ENCODE measurements around the gene TACO1.
A peak's percentile ranks its signal among the peaks of the same experiment; 100 is the strongest.

TACO1 gene

DNA sequence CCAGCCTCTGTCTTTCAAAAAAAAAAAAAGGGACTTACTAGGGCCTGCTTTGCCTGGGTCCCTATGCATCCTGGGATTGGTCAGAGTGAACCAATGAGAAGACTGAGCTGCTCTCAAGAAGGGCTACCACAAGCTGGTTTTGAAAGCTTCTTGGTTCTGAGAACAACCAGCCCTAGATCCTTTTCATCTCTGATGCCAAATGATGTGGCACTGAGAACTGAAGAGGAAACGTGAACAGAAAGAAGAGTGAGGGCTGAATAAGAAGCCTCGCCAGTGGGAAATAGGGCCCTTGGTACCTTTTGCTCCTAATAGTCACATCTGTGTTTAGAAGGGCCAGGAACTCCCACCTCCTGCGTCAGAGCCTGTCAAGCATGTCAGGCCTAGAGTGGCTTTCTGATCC, 10.7 kb downstream of the TACO1 start:
- H3K4me3 ChIP-seq (ENCODE audit: low read depth, low read length) = no peak overlapping the region
- peak; percentile 15 for DNase-seq (ENCODE audit: low read depth)
- TF ChIP-seq, protein P1, sequence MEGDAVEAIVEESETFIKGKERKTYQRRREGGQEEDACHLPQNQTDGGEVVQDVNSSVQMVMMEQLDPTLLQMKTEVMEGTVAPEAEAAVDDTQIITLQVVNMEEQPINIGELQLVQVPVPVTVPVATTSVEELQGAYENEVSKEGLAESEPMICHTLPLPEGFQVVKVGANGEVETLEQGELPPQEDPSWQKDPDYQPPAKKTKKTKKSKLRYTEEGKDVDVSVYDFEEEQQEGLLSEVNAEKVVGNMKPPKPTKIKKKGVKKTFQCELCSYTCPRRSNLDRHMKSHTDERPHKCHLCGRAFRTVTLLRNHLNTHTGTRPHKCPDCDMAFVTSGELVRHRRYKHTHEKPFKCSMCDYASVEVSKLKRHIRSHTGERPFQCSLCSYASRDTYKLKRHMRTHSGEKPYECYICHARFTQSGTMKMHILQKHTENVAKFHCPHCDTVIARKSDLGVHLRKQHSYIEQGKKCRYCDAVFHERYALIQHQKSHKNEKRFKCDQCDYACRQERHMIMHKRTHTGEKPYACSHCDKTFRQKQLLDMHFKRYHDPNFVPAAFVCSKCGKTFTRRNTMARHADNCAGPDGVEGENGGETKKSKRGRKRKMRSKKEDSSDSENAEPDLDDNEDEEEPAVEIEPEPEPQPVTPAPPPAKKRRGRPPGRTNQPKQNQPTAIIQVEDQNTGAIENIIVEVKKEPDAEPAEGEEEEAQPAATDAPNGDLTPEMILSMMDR (IDR thresholded peaks at IDR 0.05; ENCODE audit: insufficient read depth, low read depth, low read length, missing control alignments) = no peak

- no peak for DNase-seq (ENCODE audit: low read depth)
- no peak overlapping the region for H3K4me3 ChIP-seq (ENCODE audit: low read depth, low read length)
- TF ChIP-seq, protein P1 (IDR thresholded peaks at IDR 0.05; ENCODE audit: insufficient read depth, low read depth, low read length, missing control alignments) = no peak
These were observed 13.0 kb downstream of the TACO1 start for GRCh38 chr17:63613663-63614062.

GRCh38 chr17:63621229-63621683, 20.6 kb downstream of the TACO1 start:
- no peak for DNase-seq (ENCODE audit: low read depth)
- peak overlapping the region; percentile 69 for H3K4me3 ChIP-seq (ENCODE audit: low read depth, low read length)
- TF ChIP-seq, protein P1 (IDR thresholded peaks at IDR 0.05; ENCODE audit: insufficient read depth, low read depth, low read length, missing control alignments) = no peak

- H3K4me3 ChIP-seq (ENCODE audit: low read depth, low read length) = peak within 1 kb of the TSS; percentile 85
- DNase-seq (ENCODE audit: low read depth) = peak; percentile 100
- TF ChIP-seq, protein P1 (IDR thresholded peaks at IDR 0.05; ENCODE audit: insufficient read depth, low read depth, low read length, missing control alignments) = no peak
These were observed 21.2 kb downstream of the TACO1 start, which contains the start of gene MAP3K3 for GRCh38 chr17:63621684-63622573. Gene MAP3K3, plus strand, starts transcription at chr17:63622417. Its CDS starts 343 bp downstream, at chr17:63622760.

GRCh38 chr17:63622574-63623390, 22.1 kb downstream of the TACO1 start:
- TF ChIP-seq, protein P1 (IDR thresholded peaks at IDR 0.05; ENCODE audit: insufficient read depth, low read depth, low read length, missing control alignments) = no peak
- peak overlapping the region; percentile 85 for H3K4me3 ChIP-seq (ENCODE audit: low read depth, low read length)
- DNase-seq (ENCODE audit: low read depth) = peak; percentile 70

- H3K4me3 ChIP-seq (ENCODE audit: low read depth, low read length) = peak overlapping the region; percentile 85
- no peak for DNase-seq (ENCODE audit: low read depth)
- TF ChIP-seq, protein P1 (IDR thresholded peaks at IDR 0.05; ENCODE audit: insufficient read depth, low read depth, low read length, missing control alignments) = no peak
These were observed 23.3 kb downstream of the TACO1 start for GRCh38 chr17:63623786-63624530.

All from GM12865 (cell line).